Panc1 (cell line): Measurements from ENCODE around the gene FAM43B. TPM values are rescaled to one million over a fixed set of nuclear protein-coding genes. Genes with fewer than 3 reads are reported as not detected.

Source experiments
- ATAC-seq: fragments of 200-7000 bp; cut with Tn5 transposase; 2 replicates; pipeline ENCODE4 v1.9.1; 2020; ENCODE audit warnings: mild to moderate bottlenecking, moderate library complexity
- BruUV-seq: library from RNA; stranded (reverse); fragments of 400-500 nt; replicated peaks from 2 replicates; lab custom pipeline; 2021; lab: Mats Ljungman, UMichigan
- CTCF ChIA-PET: fragments of 300-600 bp; sonication (Branson Sonifier 250); formaldehyde crosslinking; loops from one replicate; lab custom pipeline; 2022; ENCODE audit warnings: antibody characterized with exemption; lab: Charles Lee
- POLR2A ChIA-PET: fragments of 300-600 bp; sonication (Branson Sonifier 250); formaldehyde crosslinking; loops from one replicate; lab custom pipeline; 2022; ENCODE audit warnings: antibody characterized with exemption; lab: Charles Lee
- DNase-seq: peaks from one replicate; pipeline ENCODE4 v3.0.0-alpha.2; 2010; ENCODE audit warnings: low read depth, low spot score
- H3K27ac ChIP-seq: 2 replicates; pipeline ENCODE4 v1.5.1; 2011; ENCODE audit warnings: mild to moderate bottlenecking, low read length, inconsistent platforms
- H3K27me3 ChIP-seq: fragments of 200-500 bp; sonication (Bioruptor generic); 2 replicates; pipeline ENCODE4 v1.6.0; 2014; ENCODE audit warnings: low read length, inconsistent platforms; ENCODE audit not compliant: control insufficient read depth, insufficient read depth
- H3K36me3 ChIP-seq: fragments of 200-500 bp; sonication (Bioruptor generic); 2 replicates; pipeline ENCODE4 v1.5.1; 2014; ENCODE audit warnings: inconsistent platforms, mild to moderate bottlenecking, low read length, moderate library complexity; ENCODE audit not compliant: control insufficient read depth, insufficient read depth
- H3K4me1 ChIP-seq: 2 replicates; pipeline ENCODE4 v1.5.1; 2011; ENCODE audit warnings: inconsistent platforms, mild to moderate bottlenecking, low read length, moderate library complexity; ENCODE audit not compliant: control insufficient read depth, insufficient read depth
- H3K4me3 ChIP-seq, 2 experiments: 2 replicates each; pipeline ENCODE4 v1.5.1; 2011 to 2012; ENCODE audit warnings: low read depth in 2 of 2, low read length in 2 of 2, mild to moderate bottlenecking in 2 of 2, inconsistent platforms in 1 of 2, moderate library complexity in 1 of 2
- H3K9me3 ChIP-seq: fragments of 200-500 bp; sonication (Bioruptor generic); 2 replicates; pipeline ENCODE4 v1.5.1; 2014; ENCODE audit warnings: low read depth, mild to moderate bottlenecking, inconsistent platforms, low read length, moderate library complexity; ENCODE audit not compliant: control insufficient read depth, insufficient read depth
- POLR2AphosphoS5 ChIP-seq: IDR thresholded peaks from 2 replicates; pipeline ENCODE4 v1.6.1; 2012; ENCODE audit warnings: mild to moderate bottlenecking, low read depth, low read length, moderate library complexity
- SIN3A ChIP-seq: IDR thresholded peaks from 2 replicates; pipeline ENCODE4 v1.6.1; 2012; ENCODE audit warnings: low read depth, mild to moderate bottlenecking, low read length, moderate library complexity, borderline replicate concordance; ENCODE audit not compliant: insufficient read depth
- TCF7L2 ChIP-seq: IDR thresholded peaks from 2 replicates; pipeline ENCODE4 v1.6.1; 2011; ENCODE audit warnings: mild to moderate bottlenecking, low read depth, low read length, inconsistent platforms
- in situ Hi-C: cut with HindIII; loops from 2 replicates; pipeline ENCODE4 v1.10.0; 2016; ENCODE audit warnings: low sequenced_read_pairs, low pct_unique_long_range_greater_than_20kb
- intact Hi-C: fragments of 100-400 bp; cut with micrococcal nuclease; formaldehyde crosslinking; loops from one replicate; pipeline ENCODE4 v1.10.0; 2022; ENCODE audit not compliant: unreplicated experiment
- total RNA-seq: library from RNA; stranded (reverse); gene quantifications from one replicate; pipeline ENCODE4 v1.2.1, GENCODE V29; 2021; ENCODE audit not compliant: unreplicated experiment
- TF ChIP-seq, protein P1 (sequence below): fragments of 450-650 bp; IDR thresholded peaks from 2 replicates; pipeline ENCODE4 v1.5.1; 2017; ENCODE audit warnings: mild to moderate bottlenecking
- TF ChIP-seq, protein P2 (sequence below), 2 experiments: IDR thresholded peaks; 2 replicates each; pipeline ENCODE4 v1.6.1; 2011 to 2012; ENCODE audit warnings: low read depth in 2 of 2, control low read depth in 1 of 2, low read length in 1 of 2, mild to moderate bottlenecking in 1 of 2, moderate library complexity in 1 of 2; ENCODE audit not compliant: insufficient read depth in 1 of 2

Gene FAM43B
- total RNA-seq, 1 experiment from 2014 or later, result 3.0 TPM

DNA sequence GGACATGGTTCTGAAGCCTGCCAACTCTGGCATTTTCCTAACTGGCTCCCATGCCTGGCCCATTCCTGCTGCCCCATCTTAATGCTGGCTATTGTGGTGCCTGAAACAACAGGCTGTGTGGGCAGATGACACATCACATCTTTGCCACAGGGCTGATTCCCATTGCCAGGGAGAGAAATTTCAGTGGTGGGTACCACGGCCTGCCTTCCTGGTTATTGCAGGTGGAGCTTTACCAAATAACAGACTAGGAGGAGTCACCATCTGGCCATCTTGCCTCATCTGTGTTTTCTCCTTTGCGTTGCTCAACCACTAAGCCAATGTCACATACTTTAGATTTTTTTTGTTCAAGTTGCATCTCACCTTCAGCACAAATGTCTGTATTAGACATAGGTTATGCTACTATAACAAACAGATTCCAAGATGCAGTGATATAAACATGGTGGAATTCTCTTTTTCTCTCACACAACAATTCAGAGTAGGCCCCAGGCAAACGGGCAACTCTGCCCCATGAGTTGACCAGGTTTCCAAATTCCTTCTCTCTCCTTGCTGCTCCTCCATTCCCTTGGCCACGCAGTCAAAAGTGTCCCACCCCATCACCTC lies 50.6 kb downstream of the FAM43B start:
- no peaks in the 10 kb centered on the region for H3K9me3 ChIP-seq
- CTCF ChIA-PET, result no interaction called here
- no peak overlapping the region for H3K27ac ChIP-seq
- no peaks in the 10 kb centered on the region for H3K27me3 ChIP-seq
- no peaks in the 10 kb centered on the region; the same call in 1 of the 2 replicates for H3K4me1 ChIP-seq
- H3K36me3 ChIP-seq, result no peaks in the 10 kb centered on the region
- BruUV-seq, result no TSS peak
- intact Hi-C loops (no loop called here), in situ Hi-C loops (no loop called here)
- no peak for ATAC-seq
- H3K4me3 ChIP-seq, result no peak overlapping the region
- no peak for DNase-seq
- TF ChIP-seq TCF7L2 (no peak), POLR2AphosphoS5 (no peak), SIN3A (no peak)
- TF ChIP-seq, protein P1, sequence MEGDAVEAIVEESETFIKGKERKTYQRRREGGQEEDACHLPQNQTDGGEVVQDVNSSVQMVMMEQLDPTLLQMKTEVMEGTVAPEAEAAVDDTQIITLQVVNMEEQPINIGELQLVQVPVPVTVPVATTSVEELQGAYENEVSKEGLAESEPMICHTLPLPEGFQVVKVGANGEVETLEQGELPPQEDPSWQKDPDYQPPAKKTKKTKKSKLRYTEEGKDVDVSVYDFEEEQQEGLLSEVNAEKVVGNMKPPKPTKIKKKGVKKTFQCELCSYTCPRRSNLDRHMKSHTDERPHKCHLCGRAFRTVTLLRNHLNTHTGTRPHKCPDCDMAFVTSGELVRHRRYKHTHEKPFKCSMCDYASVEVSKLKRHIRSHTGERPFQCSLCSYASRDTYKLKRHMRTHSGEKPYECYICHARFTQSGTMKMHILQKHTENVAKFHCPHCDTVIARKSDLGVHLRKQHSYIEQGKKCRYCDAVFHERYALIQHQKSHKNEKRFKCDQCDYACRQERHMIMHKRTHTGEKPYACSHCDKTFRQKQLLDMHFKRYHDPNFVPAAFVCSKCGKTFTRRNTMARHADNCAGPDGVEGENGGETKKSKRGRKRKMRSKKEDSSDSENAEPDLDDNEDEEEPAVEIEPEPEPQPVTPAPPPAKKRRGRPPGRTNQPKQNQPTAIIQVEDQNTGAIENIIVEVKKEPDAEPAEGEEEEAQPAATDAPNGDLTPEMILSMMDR, result no peak
- TF ChIP-seq, protein P2, sequence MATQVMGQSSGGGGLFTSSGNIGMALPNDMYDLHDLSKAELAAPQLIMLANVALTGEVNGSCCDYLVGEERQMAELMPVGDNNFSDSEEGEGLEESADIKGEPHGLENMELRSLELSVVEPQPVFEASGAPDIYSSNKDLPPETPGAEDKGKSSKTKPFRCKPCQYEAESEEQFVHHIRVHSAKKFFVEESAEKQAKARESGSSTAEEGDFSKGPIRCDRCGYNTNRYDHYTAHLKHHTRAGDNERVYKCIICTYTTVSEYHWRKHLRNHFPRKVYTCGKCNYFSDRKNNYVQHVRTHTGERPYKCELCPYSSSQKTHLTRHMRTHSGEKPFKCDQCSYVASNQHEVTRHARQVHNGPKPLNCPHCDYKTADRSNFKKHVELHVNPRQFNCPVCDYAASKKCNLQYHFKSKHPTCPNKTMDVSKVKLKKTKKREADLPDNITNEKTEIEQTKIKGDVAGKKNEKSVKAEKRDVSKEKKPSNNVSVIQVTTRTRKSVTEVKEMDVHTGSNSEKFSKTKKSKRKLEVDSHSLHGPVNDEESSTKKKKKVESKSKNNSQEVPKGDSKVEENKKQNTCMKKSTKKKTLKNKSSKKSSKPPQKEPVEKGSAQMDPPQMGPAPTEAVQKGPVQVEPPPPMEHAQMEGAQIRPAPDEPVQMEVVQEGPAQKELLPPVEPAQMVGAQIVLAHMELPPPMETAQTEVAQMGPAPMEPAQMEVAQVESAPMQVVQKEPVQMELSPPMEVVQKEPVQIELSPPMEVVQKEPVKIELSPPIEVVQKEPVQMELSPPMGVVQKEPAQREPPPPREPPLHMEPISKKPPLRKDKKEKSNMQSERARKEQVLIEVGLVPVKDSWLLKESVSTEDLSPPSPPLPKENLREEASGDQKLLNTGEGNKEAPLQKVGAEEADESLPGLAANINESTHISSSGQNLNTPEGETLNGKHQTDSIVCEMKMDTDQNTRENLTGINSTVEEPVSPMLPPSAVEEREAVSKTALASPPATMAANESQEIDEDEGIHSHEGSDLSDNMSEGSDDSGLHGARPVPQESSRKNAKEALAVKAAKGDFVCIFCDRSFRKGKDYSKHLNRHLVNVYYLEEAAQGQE (IDR thresholded peaks at IDR 0.05; ENCODE audit: insufficient read depth in 1 of 2, low read depth in 2 of 2, low read length in 1 of 2), result no peak
- POLR2A ChIA-PET, result no interaction called here

DNA sequence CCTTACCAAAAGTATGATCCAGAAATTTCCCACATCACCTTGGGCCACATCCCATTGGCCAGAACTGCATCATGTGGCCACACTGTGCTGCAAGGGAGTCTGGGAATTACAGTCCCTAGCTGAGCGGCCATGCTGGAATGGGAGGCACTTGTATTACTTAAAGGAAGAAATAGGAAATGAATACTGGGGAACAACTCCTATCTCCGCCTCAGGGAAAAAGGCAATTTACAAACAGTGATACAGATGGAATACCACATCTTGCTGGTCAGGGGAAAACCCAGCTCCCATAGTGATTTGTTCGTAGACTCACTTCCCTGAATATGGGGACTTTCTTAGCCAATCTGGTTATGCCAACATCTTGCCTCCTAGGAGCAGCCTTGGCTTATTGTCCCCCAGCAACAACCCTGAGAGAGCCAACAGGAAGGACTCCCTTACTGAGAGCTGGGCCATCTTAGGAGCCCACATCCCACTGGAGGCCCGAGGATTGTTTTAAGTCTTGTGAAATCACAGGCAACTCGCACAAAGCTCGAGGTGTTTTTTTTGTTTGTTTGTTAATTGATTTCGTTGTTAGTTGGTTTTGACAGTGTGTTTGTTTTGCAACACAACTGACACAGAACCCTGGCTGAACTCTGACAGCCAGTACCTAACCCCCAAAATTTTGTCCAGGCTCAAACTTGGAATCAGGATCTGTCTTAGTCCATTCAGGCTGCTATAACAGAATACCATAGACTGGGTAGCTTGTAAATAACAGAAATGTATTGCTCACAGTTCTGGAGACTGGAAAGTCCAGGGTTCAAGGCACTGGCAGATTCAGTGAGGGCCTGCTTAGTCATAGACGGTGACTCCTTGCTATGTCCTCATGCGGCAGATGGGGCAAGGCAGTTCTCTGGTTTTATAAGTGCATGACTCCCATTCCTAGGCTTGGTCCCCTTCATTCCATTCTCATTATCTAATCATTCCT lies 51.4 kb downstream of the FAM43B start:
- no TSS peak for BruUV-seq
- intact Hi-C loops (no loop called here), in situ Hi-C loops (no loop called here)
- TF ChIP-seq POLR2AphosphoS5 (no peak), SIN3A (no peak), TCF7L2 (no peak)
- TF ChIP-seq, protein P1, result no peak
- TF ChIP-seq, protein P2 (IDR thresholded peaks at IDR 0.05; ENCODE audit: insufficient read depth in 1 of 2, low read depth in 2 of 2, low read length in 1 of 2), result no peak
- Histone ChIP-seq H3K9me3 (no peaks in the 10 kb centered on the region), H3K4me3 (no peak overlapping the region), H3K36me3 (no peaks in the 10 kb centered on the region), H3K27me3 (no peaks in the 10 kb centered on the region), H3K27ac (no peak overlapping the region), H3K4me1 (no peaks in the 10 kb centered on the region; the same call in 1 of the 2 replicates)
- ChIA-PET CTCF (no interaction called here), POLR2A (no interaction called here)
- DNase-seq, result no peak
- ATAC-seq, result peak; percentile 37; the same call in 1 of the 2 replicates
